Tibial nerve (tissue), 4 donors: ENCODE data around the gene DOC2B. TPM values are rescaled to one million over a fixed set of nuclear protein-coding genes. Genes with fewer than 3 reads are reported as not detected.
"Not testable (repeated sequence)": the region's sequence is repeated elsewhere in the genome, so short reads cannot be mapped to it uniquely, and the experiment has no call there.

Experiments
- DNase-seq, 2 donors: peaks; one replicate each; pipeline ENCODE4 v3.0.0-alpha.2; 2019; ENCODE audit warnings: low spot score in 2 of 2
- H3K27ac ChIP-seq, 4 donors: fragments of 200-600 bp; sonication (generic) in 3 of 4; one replicate each; pipeline ENCODE4 v1.5.1; 2017 to 2019; ENCODE audit warnings: mild to moderate bottlenecking in 1 of 4
- H3K27me3 ChIP-seq, 2 donors: fragments of 200-600 bp; sonication (generic) in 1 of 2; one replicate each; pipeline versions ENCODE4 v1.5.1 to v1.6.0; 2017 to 2019
- H3K36me3 ChIP-seq, 3 donors: fragments of 200-600 bp; sonication (generic); one replicate each; pipeline ENCODE4 v1.5.1; 2018 to 2019
- H3K4me1 ChIP-seq, 4 donors: fragments of 200-600 bp; sonication (generic) in 3 of 4; one replicate each; pipeline ENCODE4 v1.5.1; 2017 to 2019
- H3K4me3 ChIP-seq, 4 donors: fragments of 200-600 bp; sonication (generic) in 3 of 4; one replicate each; pipeline ENCODE4 v1.5.1; 2017 to 2019; ENCODE audit warnings: mild to moderate bottlenecking in 1 of 4, moderate library complexity in 1 of 4
- H3K9me3 ChIP-seq, 4 donors: fragments of 200-600 bp; sonication (generic) in 3 of 4; one replicate each; pipeline ENCODE4 v1.5.1; 2017 to 2019
- EP300 ChIP-seq, 2 donors: sonication (generic); formaldehyde crosslinking; IDR thresholded peaks; one replicate each; pipeline ENCODE4 v1.6.1; 2017; ENCODE audit warnings: antibody characterized with exemption in 2 of 2, mild to moderate bottlenecking in 1 of 2
- POLR2A ChIP-seq, 2 donors: fragments of 450-650 bp; IDR thresholded peaks; one replicate each; pipeline ENCODE4 v1.6.1; 2017; ENCODE audit warnings: antibody characterized with exemption in 2 of 2, mild to moderate bottlenecking in 2 of 2, moderate library complexity in 2 of 2
- WGBS, 2 donors: methylation state at CpG; one replicate each; pipeline ENCODE4 v1.1.5; 2018; 5-methylcytosine and 5-hydroxymethylcytosine counted together
- total RNA-seq, 4 donors: library from RNA; depleted of rRNA; stranded (reverse); fragments of >200 nt; gene quantifications; one replicate each; pipeline ENCODE4 v1.1.0, GENCODE V29; 2016
- TF ChIP-seq, protein P1 (sequence below), 5 experiments: fragments of 200-600 bp in 3 of 5; fragments of 450-650 bp in 2 of 5; sonication (generic) in 3 of 5; IDR thresholded peaks; one replicate each; pipeline ENCODE4 v1.5.1; 2016 to 2019; ENCODE audit warnings: antibody characterized with exemption in 5 of 5, mild to moderate bottlenecking in 3 of 5, moderate library complexity in 2 of 5

Gene DOC2B
- total RNA-seq, 4 donors from 2014 or later, result 11.7 to 29.4 (median 16.0) TPM

DNA sequence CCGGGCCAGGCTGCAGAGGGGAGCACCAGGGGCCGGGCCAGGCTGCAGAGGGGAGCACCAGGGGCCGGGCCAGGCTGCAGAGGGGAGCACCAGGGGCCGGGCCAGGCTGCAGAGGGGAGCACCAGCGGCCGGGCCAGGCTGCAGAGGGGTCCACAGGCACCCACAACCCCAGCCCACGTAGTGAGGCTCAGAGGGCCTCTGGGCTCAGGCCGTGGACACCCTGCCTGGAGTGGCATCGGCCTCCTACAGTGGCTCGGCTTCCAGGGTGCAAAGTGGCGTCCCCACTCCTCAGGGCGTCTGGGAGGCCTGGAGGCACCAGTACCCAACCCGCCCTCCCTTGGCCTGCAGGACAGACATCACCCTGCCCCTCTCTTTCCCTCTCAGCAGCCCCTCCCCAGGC lies 9.6 kb downstream of the DOC2B start:
- H3K4me3 ChIP-seq, result no peak overlapping the region
- no peak for DNase-seq
- 91 to 93% methylated on average over 5 to 9 of the region's 13 CpGs for WGBS, 2 donors
- no peak overlapping the region for H3K27ac ChIP-seq
- peaks cover 0 to 3% of the 10 kb centered on the region in 2 donors for H3K27me3 ChIP-seq
- H3K4me1 ChIP-seq, result no peaks in the 10 kb centered on the region
- TF ChIP-seq POLR2A (IDR thresholded peaks at IDR 0.05) (no peak), EP300 (IDR thresholded peaks at IDR 0.05) (no peak)
- TF ChIP-seq, protein P1, sequence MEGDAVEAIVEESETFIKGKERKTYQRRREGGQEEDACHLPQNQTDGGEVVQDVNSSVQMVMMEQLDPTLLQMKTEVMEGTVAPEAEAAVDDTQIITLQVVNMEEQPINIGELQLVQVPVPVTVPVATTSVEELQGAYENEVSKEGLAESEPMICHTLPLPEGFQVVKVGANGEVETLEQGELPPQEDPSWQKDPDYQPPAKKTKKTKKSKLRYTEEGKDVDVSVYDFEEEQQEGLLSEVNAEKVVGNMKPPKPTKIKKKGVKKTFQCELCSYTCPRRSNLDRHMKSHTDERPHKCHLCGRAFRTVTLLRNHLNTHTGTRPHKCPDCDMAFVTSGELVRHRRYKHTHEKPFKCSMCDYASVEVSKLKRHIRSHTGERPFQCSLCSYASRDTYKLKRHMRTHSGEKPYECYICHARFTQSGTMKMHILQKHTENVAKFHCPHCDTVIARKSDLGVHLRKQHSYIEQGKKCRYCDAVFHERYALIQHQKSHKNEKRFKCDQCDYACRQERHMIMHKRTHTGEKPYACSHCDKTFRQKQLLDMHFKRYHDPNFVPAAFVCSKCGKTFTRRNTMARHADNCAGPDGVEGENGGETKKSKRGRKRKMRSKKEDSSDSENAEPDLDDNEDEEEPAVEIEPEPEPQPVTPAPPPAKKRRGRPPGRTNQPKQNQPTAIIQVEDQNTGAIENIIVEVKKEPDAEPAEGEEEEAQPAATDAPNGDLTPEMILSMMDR (IDR thresholded peaks at IDR 0.05), result no peak
- no peaks in the 10 kb centered on the region for H3K36me3 ChIP-seq
- H3K9me3 ChIP-seq, result no peaks in the 10 kb centered on the region

DNA sequence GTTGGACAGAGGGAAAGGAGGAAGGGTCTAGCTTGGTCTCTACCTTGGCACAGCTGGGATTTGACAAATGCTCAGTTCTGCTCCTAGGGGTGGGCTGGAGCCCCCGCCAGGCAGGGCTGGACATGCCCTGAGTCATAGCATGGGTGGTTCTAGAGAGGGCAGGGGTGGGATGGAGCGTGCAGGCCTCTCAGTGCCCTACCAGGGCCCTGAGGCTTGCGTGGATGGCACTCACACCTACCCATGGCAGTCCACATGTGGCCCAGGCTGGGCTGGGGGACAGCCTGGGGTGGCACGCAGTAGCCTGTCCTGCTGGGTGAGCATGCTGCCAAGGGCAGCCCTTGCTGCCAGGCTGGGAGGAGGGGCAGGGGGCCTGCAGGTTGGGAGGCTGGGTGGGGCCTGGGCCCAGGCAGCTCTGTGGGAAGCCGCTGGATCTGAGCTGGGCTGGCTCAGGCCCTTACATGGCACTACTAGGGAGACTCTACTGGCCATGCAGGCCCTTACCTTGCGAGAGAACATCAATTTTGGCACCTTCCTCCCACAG lies 11.2 kb downstream of the DOC2B start:
- H3K27me3 ChIP-seq, result no peaks in the 10 kb centered on the region
- H3K9me3 ChIP-seq, result no peaks in the 10 kb centered on the region
- no peak overlapping the region for H3K27ac ChIP-seq
- DNase-seq, result no peak
- no peaks in the 10 kb centered on the region for H3K4me1 ChIP-seq
- no peak overlapping the region for H3K4me3 ChIP-seq
- 96 to 100% methylated on average over 5 to 6 of the region's 6 CpGs for WGBS, 2 donors
- H3K36me3 ChIP-seq, result no peaks in the 10 kb centered on the region
- TF ChIP-seq, protein P1 (IDR thresholded peaks at IDR 0.05), result no peak
- TF ChIP-seq POLR2A (IDR thresholded peaks at IDR 0.05), result no peak
- no peak for TF ChIP-seq EP300 (IDR thresholded peaks at IDR 0.05)

DNA sequence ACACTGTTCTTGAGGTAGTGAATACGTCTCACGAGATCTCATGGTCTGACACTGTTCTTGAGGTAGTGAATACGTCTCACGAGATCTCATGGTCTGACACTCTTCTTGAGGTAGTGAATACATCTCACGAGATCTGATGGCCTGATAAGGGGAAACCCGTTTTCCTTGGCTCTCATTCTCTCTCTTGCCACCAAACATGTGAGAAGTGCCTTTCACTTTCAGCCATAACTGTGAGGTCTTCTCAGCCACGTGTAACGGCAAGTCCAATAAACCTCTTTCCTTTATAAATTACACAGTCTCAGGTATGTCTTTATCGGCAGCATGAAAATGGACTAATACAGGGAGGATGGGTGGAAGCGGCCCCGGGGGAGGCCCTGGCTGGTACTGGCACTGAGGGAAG lies 12.8 kb downstream of the DOC2B start:
- H3K27me3 ChIP-seq, DNase-seq, H3K4me1 ChIP-seq, H3K36me3 ChIP-seq, H3K27ac ChIP-seq, H3K4me3 ChIP-seq, H3K9me3 ChIP-seq: not testable (repeated sequence)
- WGBS, 2 donors, result 82 to 90% methylated on average over 7 to 8 of the region's 11 CpGs

DNA sequence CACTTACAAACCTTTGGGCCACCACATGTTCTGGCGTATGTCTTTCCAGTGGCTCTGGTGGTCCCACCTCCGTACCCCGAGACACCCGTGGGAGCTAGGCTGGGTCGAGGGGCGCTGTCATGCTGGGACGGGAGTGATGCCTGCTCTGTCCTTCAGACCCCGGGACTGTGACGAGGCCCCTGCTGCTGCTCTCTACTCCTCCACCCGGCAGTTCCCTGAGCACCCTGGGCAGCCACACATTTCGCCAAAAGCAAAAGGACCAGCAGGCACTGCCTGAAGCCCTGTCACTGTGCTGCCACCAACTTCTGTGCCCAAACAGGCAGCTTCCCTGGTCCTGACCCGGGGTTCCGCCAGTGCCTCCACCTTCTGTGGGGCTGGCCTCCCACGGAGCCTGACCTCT lies 15.5 kb downstream of the DOC2B start:
- WGBS, 2 donors, result 89 to 95% methylated on average over 14 of the region's 14 CpGs
- Histone ChIP-seq H3K27me3 (no peaks in the 10 kb centered on the region), H3K27ac (no peak overlapping the region), H3K36me3 (no peaks in the 10 kb centered on the region), H3K4me3 (no peak overlapping the region), H3K4me1 (no peaks in the 10 kb centered on the region), H3K9me3 (no peaks in the 10 kb centered on the region)
- no peak for DNase-seq
- no peak for TF ChIP-seq EP300 (IDR thresholded peaks at IDR 0.05)
- no peak for TF ChIP-seq POLR2A (IDR thresholded peaks at IDR 0.05)

DNA sequence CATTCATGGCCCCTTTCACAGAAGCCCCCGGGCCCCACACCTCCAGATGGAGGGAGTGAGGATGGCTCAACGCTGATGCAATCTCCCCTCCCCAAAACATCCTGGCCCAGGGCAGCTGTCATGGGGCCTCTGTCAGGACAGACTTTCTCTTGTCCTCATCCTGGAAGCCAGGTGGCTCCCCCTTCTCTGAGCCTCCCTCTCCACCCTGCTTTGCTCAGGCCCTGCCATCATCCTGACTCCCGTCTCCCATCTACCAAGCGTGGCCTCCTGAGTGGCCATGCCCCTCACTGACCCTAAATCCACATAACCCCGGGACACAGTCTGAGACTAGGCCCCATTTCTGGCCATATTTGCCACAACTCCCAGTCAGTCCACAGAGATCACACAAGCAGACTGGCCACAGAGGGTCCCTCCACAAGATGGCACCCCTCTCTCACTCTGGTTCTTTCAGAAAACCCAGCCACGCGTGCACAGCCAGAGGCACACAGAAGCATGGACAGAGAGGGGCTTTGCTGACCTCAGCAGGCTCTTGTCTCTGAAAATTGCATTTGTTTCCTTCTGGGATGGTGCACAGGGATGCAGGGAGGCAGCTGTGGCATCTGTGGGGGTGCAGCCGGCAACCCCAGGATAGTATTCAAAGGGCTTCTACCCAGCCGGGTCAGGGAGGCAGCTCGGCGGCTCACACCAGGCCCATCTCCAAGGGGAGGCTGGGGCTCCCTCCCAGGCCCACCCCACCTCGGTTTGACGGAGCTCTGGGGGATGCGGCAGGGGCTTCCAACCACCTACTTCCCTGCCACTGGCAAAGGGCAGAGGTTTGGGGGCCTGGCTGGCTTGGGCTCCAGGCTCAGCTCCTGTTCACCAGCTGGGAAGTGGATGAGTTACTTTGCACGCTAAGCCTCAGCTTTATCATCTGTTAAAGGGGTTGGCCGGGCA lies 16.9 kb downstream of the DOC2B start:
- no peaks in the 10 kb centered on the region for H3K27me3 ChIP-seq
- DNase-seq, result peak in 1 of 2 donors; percentile 61
- no peak overlapping the region for H3K27ac ChIP-seq
- WGBS, 2 donors, result 52 to 57% methylated on average over 10 to 16 of the region's 16 CpGs
- no peak overlapping the region for H3K4me3 ChIP-seq
- TF ChIP-seq EP300 (IDR thresholded peaks at IDR 0.05), result no peak
- TF ChIP-seq, protein P1 (IDR thresholded peaks at IDR 0.05), result peak; percentile 19 to 71 (median 42)
- no peak for TF ChIP-seq POLR2A (IDR thresholded peaks at IDR 0.05)
- H3K9me3 ChIP-seq, result no peaks in the 10 kb centered on the region
- no peaks in the 10 kb centered on the region for H3K36me3 ChIP-seq
- H3K4me1 ChIP-seq, result no peaks in the 10 kb centered on the region

DNA sequence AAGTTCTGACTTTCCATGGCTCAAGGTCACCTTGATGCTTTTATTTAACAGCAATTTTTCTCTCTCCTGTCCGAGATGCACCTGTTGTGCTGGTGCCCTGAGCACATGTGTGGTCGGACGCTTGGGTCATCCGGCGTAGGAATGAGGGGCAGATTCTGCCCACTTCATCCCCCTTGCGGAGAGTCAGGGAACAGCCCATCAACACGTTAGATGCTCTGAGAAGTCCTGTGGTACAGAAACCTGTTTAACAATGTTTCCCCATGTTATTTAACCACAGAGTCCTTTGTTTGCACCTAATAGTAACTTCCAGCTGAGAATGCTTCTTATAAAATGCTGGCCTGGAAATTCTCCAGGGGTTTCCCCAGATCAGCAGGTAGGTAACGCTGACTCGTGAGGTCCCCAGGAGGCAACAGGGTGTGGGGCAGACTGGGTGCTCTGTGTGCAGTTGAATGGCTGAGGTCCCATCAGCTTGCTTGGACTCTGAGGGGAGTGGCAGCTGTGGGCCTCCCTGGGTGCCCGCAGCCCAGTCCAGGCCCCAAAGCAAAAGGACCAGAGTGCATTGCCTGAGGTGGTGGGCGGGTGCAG lies 17.8 kb downstream of the DOC2B start:
- WGBS, 2 donors, result 79 to 80% methylated on average over 10 to 11 of the region's 11 CpGs
- Histone ChIP-seq H3K27ac (no peak overlapping the region), H3K27me3 (no peaks in the 10 kb centered on the region), H3K4me1 (no peaks in the 10 kb centered on the region), H3K4me3 (no peak overlapping the region), H3K36me3 (no peaks in the 10 kb centered on the region), H3K9me3 (no peaks in the 10 kb centered on the region)
- DNase-seq, result no peak
- TF ChIP-seq POLR2A (IDR thresholded peaks at IDR 0.05) (no peak), EP300 (IDR thresholded peaks at IDR 0.05) (no peak)
- TF ChIP-seq, protein P1 (IDR thresholded peaks at IDR 0.05), result no peak
